ENCODE measurements around the gene VAPA. TPM values are rescaled to one million over a fixed set of nuclear protein-coding genes. Genes with fewer than 3 reads are reported as not detected.

The VAPA gene
- total RNA-seq, 1 donor from 2014 or later: 208 TPM

GRCh38 chr18:9998330-9998729 is 84.5 kb downstream of the VAPA start:
- TF ChIP-seq CTCF (IDR thresholded peaks at IDR 0.05; ENCODE audit: borderline replicate concordance): no peak
- DNase-seq: no peak

GRCh38 chr18:10002280-10002679 is 88.5 kb downstream of the VAPA start:
- H3K27ac ChIP-seq (replicated peaks): no peak overlapping the region
- no peak for DNase-seq
- intact Hi-C loops (cut with micrococcal nuclease): no loop called here
- no peaks in the 10 kb centered on the region for H3K27me3 ChIP-seq (ENCODE audit: low read depth)
- no peaks in the 10 kb centered on the region for H3K36me3 ChIP-seq
- H3K9me3 ChIP-seq (replicated peaks): peaks cover 26% of the 10 kb centered on the region
- TF ChIP-seq CTCF (IDR thresholded peaks at IDR 0.05; ENCODE audit: borderline replicate concordance): no peak
- no peak overlapping the region for H3K4me3 ChIP-seq
- H3K4me1 ChIP-seq: peaks cover 4% of the 10 kb centered on the region

More at GRCh38 chr18:9998330-9998729, 84.5 kb downstream of the VAPA start:
- intact Hi-C loops (cut with micrococcal nuclease): no loop called here
- H3K4me3 ChIP-seq: no peak overlapping the region
- no peaks in the 10 kb centered on the region for H3K36me3 ChIP-seq
- peaks cover 16% of the 10 kb centered on the region for H3K4me1 ChIP-seq
- H3K9me3 ChIP-seq (replicated peaks): peaks cover 26% of the 10 kb centered on the region
- H3K27ac ChIP-seq (replicated peaks): no peak overlapping the region
- H3K27me3 ChIP-seq (ENCODE audit: low read depth): no peaks in the 10 kb centered on the region

GRCh38 chr18:10003281-10003680 is 89.5 kb downstream of the VAPA start:
- peaks cover 4% of the 10 kb centered on the region for H3K4me1 ChIP-seq
- intact Hi-C loops (cut with micrococcal nuclease): no loop called here
- peaks cover 19% of the 10 kb centered on the region for H3K9me3 ChIP-seq (replicated peaks)
- no peaks in the 10 kb centered on the region for H3K27me3 ChIP-seq (ENCODE audit: low read depth)
- H3K36me3 ChIP-seq: no peaks in the 10 kb centered on the region
- H3K27ac ChIP-seq (replicated peaks): no peak overlapping the region
- H3K4me3 ChIP-seq: no peak overlapping the region
- DNase-seq: no peak
- TF ChIP-seq CTCF (IDR thresholded peaks at IDR 0.05; ENCODE audit: borderline replicate concordance): no peak

GRCh38 chr18:10003866-10004265 is 90.0 kb downstream of the VAPA start:
- TF ChIP-seq CTCF (IDR thresholded peaks at IDR 0.05; ENCODE audit: borderline replicate concordance): no peak
- Histone ChIP-seq H3K4me3 (no peak overlapping the region), H3K27ac (replicated peaks) (no peak overlapping the region), H3K27me3 (ENCODE audit: low read depth) (no peaks in the 10 kb centered on the region), H3K4me1 (peaks cover 4% of the 10 kb centered on the region), H3K36me3 (no peaks in the 10 kb centered on the region), H3K9me3 (replicated peaks) (peaks cover 13% of the 10 kb centered on the region)
- DNase-seq: no peak
- intact Hi-C loops (cut with micrococcal nuclease): no loop called here

GRCh38 chr18:10006311-10006893 is 92.6 kb downstream of the VAPA start:
- TF ChIP-seq CTCF (IDR thresholded peaks at IDR 0.05; ENCODE audit: borderline replicate concordance): peak; percentile 43
- Histone ChIP-seq H3K27me3 (ENCODE audit: low read depth) (no peaks in the 10 kb centered on the region), H3K4me3 (no peak overlapping the region), H3K4me1 (peaks cover 22% of the 10 kb centered on the region), H3K9me3 (replicated peaks) (no peaks in the 10 kb centered on the region), H3K36me3 (no peaks in the 10 kb centered on the region), H3K27ac (replicated peaks) (no peak overlapping the region)
- intact Hi-C loops (cut with micrococcal nuclease): no loop called here
- DNase-seq: no peak
